GM18526 (cell line): ENCODE measurements around the gene COL18A1.

Experiments used
- POLR2A ChIP-seq: IDR thresholded peaks from 3 replicates; pipeline ENCODE4 v1.6.1; 2011; ENCODE audit not compliant: insufficient read length; ENCODE audit errors: extremely low read depth

The COL18A1 gene

GRCh38 chr21:45378258-45378966, 26.6 kb upstream of the COL18A1 start:
- TF ChIP-seq POLR2A, result no peak

- no peak for TF ChIP-seq POLR2A
These were observed 25.6 kb upstream of the COL18A1 start for GRCh38 chr21:45379171-45379900.

GRCh38 chr21:45379901-45380330, 25.0 kb upstream of the COL18A1 start:
- no peak for TF ChIP-seq POLR2A

DNA sequence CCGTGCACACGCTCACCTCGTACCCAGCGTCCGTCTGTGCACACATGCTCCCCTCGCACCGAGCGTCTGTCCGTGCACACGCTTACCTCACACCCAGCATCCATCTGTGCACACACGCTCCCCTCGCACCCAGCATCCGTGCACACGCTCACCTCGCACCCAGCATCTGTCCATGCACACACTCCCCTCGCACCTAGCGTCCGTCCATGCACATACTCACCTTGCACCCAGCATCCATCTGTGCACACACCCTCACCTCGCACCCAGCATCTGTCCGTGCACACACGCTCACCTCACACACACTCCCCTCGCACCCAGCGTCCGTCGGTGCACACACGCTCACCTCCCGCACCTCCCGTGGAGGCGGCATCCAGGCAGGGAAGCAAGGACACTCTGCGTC, 24.4 kb upstream of the COL18A1 start:
- no peak for TF ChIP-seq POLR2A

DNA sequence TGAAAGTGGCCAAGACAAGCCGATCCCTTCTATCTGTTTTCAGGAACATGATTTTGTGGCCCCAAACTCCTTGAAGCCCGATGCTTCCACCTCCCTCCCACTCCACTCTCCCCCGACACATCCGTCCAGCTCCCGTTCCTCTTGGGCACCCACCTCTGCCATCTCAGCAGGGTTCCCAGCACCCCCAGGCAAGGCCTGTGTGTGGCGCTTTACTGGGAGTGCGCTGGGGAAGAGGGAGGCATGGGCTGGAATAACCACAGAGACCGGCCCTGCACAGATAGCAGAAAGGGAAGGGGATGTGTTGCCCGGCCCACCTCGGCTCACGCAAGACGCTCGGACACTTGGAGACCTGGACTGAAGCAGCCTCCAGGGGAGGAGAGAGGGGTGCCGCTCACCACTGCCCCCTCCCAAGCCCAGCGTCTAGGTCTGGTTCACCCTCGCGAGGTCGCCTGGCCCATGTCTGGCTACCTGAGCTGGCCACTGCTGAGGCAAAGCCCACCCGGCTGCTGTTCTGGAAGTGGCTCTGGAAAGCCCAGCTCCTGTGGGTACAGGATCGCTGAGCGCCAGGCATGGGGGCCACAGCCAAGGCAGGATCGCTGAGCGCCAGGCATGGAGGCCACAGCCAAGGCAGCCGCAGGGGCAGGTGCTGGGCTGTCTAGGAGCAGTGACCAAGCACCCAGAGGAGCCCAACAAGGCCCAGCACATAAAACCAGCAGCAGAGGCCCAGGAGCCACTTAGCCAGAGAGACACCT, 23.8 kb upstream of the COL18A1 start:
- TF ChIP-seq POLR2A, result no peak

- no peak for TF ChIP-seq POLR2A
These were observed 22.9 kb upstream of the COL18A1 start for GRCh38 chr21:45381865-45382696.

DNA sequence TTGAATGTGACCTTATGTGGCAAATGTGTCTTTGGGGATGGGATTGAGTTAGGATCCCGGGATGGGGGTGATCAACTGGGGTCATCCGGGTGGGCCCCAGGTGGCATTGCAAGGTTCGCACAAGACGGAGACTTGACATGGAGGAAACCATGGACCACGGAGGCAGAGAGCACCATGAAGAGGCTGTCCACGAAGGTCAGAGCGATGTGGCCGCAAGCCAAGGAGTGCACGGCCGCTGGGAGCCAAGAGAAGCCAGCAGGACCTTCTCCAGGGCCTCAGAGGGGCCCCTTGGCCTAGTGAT, 22.3 kb upstream of the COL18A1 start:
- no peak for TF ChIP-seq POLR2A

GRCh38 chr21:45383111-45383614, 21.8 kb upstream of the COL18A1 start:
- no peak for TF ChIP-seq POLR2A

DNA sequence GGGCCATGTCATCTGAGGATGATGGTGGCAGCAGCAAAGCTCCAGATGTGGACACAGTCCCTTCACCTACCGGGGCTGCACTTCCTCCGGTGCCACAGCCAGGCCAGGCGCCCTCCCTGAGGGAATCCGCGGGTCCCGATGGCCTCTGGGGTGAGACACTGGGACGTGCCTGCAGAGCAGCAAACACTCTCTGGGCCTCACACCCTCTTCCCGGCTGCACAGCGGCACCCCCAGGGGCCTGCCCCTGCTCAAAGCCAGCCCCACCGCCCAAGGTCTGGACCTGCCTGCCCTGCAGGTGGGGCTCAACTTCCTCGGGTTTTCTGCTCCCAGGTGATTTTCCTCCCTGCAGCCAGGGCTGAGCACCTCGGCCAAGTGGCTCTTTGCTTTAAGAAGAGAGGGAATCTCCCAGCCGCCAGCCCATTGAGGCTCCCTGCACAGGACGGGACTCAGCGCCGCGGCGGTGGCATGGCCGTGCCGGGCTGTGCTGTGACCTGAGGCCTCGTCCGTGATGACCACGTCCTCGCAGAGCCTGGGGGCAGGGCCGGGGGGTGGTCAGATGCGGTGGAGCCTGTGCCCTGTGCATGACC, 21.3 kb upstream of the COL18A1 start:
- no peak for TF ChIP-seq POLR2A

DNA sequence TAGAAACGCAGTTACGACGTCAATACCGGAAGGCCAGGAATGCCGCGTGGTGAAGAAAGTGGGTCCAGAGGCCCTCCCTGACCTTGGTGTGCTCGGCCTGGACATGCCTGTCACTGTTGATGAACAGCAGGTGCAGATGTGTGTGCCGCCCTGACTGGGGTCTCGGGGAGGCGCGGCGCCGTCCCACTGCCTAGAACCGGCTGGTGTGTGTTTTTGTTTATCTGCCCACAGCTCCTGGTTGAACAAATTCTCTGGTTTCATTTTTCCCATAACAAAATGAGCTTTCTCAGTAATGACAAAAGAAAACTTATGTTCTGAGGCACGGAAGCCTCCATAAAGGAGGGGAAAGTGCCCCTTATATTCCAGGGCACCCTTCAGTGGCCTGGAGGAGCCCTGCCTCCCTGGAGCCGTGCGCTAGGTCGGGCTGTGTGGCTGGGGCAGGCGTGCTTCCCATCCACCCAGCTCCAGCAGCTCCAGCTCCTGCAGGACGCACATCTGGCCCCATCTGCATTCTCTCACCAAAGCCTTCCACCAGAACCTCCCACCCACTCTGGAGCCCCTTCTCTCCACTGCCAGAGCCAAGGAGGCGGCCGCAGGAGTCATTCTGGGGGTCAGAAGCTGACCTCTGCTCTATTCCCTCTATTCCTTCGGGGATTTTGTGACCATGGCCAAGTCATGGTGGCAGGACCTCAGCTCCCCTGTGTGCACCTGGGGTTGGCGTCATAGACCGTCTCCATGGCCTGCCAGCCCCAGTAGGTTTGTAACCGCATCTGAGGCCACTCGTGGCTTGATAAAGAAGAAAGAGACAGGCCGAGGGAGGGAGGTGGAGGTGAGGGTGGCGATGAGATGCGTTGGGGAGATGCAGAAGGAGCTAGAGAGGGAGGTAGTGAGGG, 20.1 kb upstream of the COL18A1 start:
- no peak for TF ChIP-seq POLR2A

DNA sequence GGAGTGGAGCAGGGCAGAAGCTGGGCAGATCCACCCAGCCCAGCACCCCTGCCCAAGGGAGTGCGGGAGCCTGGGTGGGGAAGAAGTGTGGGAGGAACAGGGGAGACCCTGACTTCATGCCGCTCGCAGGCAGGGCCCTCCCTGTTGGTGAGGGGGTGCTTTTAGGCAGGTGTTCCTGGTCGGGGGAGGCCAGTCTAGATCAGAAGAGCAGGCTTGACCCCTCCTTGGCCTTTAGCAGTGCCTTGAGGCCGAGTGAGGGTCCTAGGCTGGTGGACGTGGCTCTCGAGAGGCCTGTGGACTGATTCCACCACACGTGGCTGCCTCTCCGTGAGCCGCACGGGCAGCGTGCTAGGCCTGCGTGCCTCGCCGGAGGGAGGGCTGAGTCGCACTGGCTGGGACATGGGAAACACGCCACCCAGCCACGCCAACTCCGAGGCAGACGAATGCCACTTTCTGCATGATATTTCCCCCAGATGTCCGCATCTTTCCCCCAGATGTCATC, 19.4 kb upstream of the COL18A1 start:
- no peak for TF ChIP-seq POLR2A

DNA sequence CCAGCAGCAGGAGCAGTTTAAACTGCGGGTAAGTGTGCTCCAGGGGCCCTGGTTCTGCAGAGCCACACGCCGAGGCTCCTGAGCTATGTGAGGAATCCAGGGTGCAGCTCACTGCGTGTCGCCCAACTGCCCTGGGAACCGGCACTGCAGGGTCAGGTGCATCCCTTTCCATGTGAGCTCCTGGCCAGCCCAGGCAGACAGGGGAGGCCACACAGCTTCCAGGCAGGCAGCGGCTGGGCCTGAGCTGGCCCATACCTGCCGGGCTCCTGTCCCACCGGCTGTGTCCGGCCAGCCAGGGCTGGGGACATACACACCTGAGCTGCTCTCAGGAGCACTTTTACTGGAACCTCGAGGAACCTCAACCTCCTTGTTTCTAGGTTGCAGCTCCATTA, 18.6 kb upstream of the COL18A1 start:
- TF ChIP-seq POLR2A, result no peak

GRCh38 chr21:45386728-45387371, 18.1 kb upstream of the COL18A1 start:
- TF ChIP-seq POLR2A, result no peak
